Caco-2 (cell line): ENCODE data around the gene ANKRD53. TPM values are rescaled to one million over a fixed set of nuclear protein-coding genes. Genes with fewer than 3 reads are reported as not detected.

Experiments used
- BruUV-seq: library from RNA; stranded (reverse); fragments of 400-500 nt; replicated peaks from 2 replicates; lab custom pipeline; 2021; lab: Mats Ljungman, UMichigan
- CTCF ChIA-PET: fragments of 300-600 bp; sonication (Branson Sonifier 250); formaldehyde crosslinking; loops from one replicate; lab custom pipeline; 2022; ENCODE audit warnings: antibody characterized with exemption; lab: Charles Lee
- POLR2A ChIA-PET: fragments of 300-600 bp; sonication (Branson Sonifier 250); formaldehyde crosslinking; loops from one replicate; lab custom pipeline; 2022; ENCODE audit warnings: antibody characterized with exemption; lab: Charles Lee
- DNase-seq, 2 experiments: peaks; one replicate each; pipeline versions ENCODE4 v3.0.0 to v3.0.0-alpha.2; 2020 to 2022
- H3K27me3 ChIP-seq: replicated peaks from 2 replicates; pipeline ENCODE4 v1.6.0; 2011; ENCODE audit warnings: low read length; ENCODE audit not compliant: control insufficient read depth, insufficient read depth
- H3K36me3 ChIP-seq: 2 replicates; pipeline ENCODE4 v1.5.1; 2011; ENCODE audit warnings: low read length; ENCODE audit not compliant: control insufficient read depth, insufficient read depth
- H3K4me1 ChIP-seq: fragments of 250-450 bp; sonication (Bioruptor Pico); 2 replicates; pipeline ENCODE4 v1.5.1; 2020; ENCODE audit warnings: mild to moderate bottlenecking
- H3K4me3 ChIP-seq: 2 replicates; pipeline ENCODE4 v1.5.1; 2011; ENCODE audit warnings: low read depth, mild to moderate bottlenecking, control low read depth, low read length
- H3K9me3 ChIP-seq: fragments of 250-450 bp; sonication (Bioruptor Pico); 2 replicates; pipeline ENCODE4 v1.5.1; 2020; ENCODE audit warnings: mild to moderate bottlenecking, moderate library complexity
- H3K27ac Mint-ChIP-seq: one replicate; pipeline ENCODE4 v1.8.0; 2022; ENCODE audit warnings: mixed read lengths; ENCODE audit not compliant: unreplicated experiment
- H3K27me3 Mint-ChIP-seq: one replicate; pipeline ENCODE4 v1.8.0; 2022; ENCODE audit warnings: mixed read lengths; ENCODE audit not compliant: insufficient read depth, unreplicated experiment
- H3K36me3 Mint-ChIP-seq: one replicate; pipeline ENCODE4 v1.8.0; 2022; ENCODE audit warnings: mild to moderate bottlenecking, mixed read lengths; ENCODE audit not compliant: insufficient read depth, unreplicated experiment
- H3K4me1 Mint-ChIP-seq: one replicate; pipeline ENCODE4 v1.8.0; 2022; ENCODE audit warnings: low read depth, mixed read lengths; ENCODE audit not compliant: unreplicated experiment
- H3K4me3 Mint-ChIP-seq: one replicate; pipeline ENCODE4 v1.8.0; 2022; ENCODE audit warnings: mild to moderate bottlenecking, moderate library complexity, mixed read lengths; ENCODE audit not compliant: unreplicated experiment
- H3K9me3 Mint-ChIP-seq: one replicate; pipeline ENCODE4 v1.8.0; 2022; ENCODE audit warnings: mixed read lengths; ENCODE audit not compliant: unreplicated experiment
- intact Hi-C: fragments of 100-400 bp; cut with micrococcal nuclease; formaldehyde crosslinking; loops from one replicate; pipeline ENCODE4 v1.10.0; 2022; ENCODE audit not compliant: unreplicated experiment
- total RNA-seq: library from RNA; stranded (reverse); gene quantifications from 2 replicates; pipeline ENCODE4 v1.2.3, GENCODE V29; 2022
- TF ChIP-seq, protein P1 (sequence below), 2 experiments: fragments of 200-600 bp in 1 of 2; IDR thresholded peaks; 1 replicate in 1 of 2; 2 replicates in 1 of 2; pipeline versions ENCODE4 v1.5.1 to v1.8.0; 2011 to 2022; ENCODE audit warnings: antibody characterized with exemption in 1 of 2, control low read depth in 1 of 2, inconsistent platforms in 1 of 2, low read depth in 1 of 2, low read length in 1 of 2, mild to moderate bottlenecking in 1 of 2, moderate library complexity in 1 of 2; ENCODE audit not compliant: insufficient read depth in 1 of 2, severe bottlenecking in 1 of 2, unreplicated experiment in 1 of 2

The ANKRD53 gene
- total RNA-seq, 1 experiment from 2014 or later: 0.16 TPM

DNA sequence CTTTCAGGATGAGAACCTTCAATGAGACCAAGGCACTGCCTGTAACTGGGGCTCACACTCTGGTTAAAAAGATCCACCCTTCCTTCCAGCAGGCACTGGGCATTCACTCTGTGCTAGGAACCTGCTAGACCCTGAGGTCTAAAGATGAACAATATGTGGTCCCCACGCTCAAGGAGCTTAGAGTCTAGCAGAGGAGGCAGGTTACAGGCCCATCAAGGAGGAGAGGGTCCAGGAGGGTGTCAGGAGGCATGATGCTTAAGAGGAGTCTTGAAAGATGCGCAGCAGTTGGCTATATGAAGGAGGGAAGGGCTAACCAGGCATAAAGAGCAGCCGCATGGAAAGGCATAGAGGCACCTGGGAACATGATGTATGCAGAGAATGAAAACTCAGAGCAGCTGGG is 4.5 kb downstream of the ANKRD53 start:
- ChIA-PET POLR2A (no interaction called here), CTCF (interaction anchor here (0.6 kb wide), 1 partner anchor 858 kb away, joined by 3 read pairs; no protein-coding TSS in a partner anchor)
- Mint-ChIP-seq H3K9me3 (no peaks in the 10 kb centered on the region), H3K4me1 (no peaks in the 10 kb centered on the region), H3K27ac (no peak overlapping the region), H3K27me3 (no peaks in the 10 kb centered on the region), H3K36me3 (peaks cover 9% of the 10 kb centered on the region), H3K4me3 (no peak overlapping the region)
- H3K36me3 ChIP-seq: peaks cover 1% of the 10 kb centered on the region; the same call in 1 of the 2 replicates
- no peaks in the 10 kb centered on the region for H3K4me1 ChIP-seq
- no peak overlapping the region for H3K4me3 ChIP-seq
- DNase-seq: peak in 1 of 2 experiments; percentile 16
- no peaks in the 10 kb centered on the region for H3K9me3 ChIP-seq
- TF ChIP-seq, protein P1, sequence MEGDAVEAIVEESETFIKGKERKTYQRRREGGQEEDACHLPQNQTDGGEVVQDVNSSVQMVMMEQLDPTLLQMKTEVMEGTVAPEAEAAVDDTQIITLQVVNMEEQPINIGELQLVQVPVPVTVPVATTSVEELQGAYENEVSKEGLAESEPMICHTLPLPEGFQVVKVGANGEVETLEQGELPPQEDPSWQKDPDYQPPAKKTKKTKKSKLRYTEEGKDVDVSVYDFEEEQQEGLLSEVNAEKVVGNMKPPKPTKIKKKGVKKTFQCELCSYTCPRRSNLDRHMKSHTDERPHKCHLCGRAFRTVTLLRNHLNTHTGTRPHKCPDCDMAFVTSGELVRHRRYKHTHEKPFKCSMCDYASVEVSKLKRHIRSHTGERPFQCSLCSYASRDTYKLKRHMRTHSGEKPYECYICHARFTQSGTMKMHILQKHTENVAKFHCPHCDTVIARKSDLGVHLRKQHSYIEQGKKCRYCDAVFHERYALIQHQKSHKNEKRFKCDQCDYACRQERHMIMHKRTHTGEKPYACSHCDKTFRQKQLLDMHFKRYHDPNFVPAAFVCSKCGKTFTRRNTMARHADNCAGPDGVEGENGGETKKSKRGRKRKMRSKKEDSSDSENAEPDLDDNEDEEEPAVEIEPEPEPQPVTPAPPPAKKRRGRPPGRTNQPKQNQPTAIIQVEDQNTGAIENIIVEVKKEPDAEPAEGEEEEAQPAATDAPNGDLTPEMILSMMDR (IDR thresholded peaks at IDR 0.05; ENCODE audit: insufficient read depth in 1 of 2, low read depth in 1 of 2, low read length in 1 of 2, severe bottlenecking in 1 of 2, unreplicated experiment in 1 of 2): no peak
- BruUV-seq: no TSS peak
- intact Hi-C loops: no loop called here
- H3K27me3 ChIP-seq: no peaks in the 10 kb centered on the region

DNA sequence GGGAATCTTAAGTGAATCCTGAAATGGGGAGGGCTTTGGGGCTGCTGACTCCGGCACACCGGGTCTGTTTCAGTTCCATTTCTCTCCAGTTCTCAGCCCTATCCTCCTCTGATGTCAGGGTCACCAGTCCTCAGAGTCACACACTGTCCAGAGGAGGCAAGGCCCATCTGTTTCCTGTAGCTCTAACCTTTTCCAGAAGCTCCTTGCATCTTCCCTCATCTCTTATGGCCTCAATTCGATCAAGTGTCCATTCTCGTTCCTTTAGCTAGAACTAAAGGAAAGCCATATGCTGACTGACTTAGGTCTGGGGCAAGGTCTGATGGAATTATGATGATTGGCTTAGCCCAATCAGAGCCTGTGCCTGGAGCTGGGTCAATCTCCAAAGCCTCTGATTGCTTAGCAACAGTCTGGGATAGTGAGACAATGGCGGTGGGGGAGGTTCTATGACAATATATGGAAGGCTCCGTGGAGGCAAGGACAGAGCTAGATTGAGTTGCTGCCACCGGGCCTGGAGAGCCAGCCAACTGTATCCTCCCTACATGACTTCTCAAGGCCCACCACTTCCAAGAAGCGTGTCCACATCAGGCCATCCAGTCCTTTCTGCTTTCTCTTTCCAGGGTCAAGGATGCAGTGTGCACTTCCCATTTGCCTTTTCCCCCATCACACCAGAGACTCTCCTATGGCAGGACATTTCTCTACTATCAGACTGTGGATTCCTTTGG is 5.2 kb downstream of the ANKRD53 start:
- Histone ChIP-seq H3K36me3 (peaks cover 1% of the 10 kb centered on the region; the same call in 1 of the 2 replicates), H3K27me3 (no peaks in the 10 kb centered on the region), H3K9me3 (no peaks in the 10 kb centered on the region), H3K4me3 (no peak overlapping the region), H3K4me1 (no peaks in the 10 kb centered on the region)
- Mint-ChIP-seq H3K27ac (no peak overlapping the region), H3K9me3 (no peaks in the 10 kb centered on the region), H3K4me1 (no peaks in the 10 kb centered on the region), H3K4me3 (no peak overlapping the region), H3K27me3 (no peaks in the 10 kb centered on the region), H3K36me3 (peaks cover 13% of the 10 kb centered on the region)
- BruUV-seq: no TSS peak
- ChIA-PET POLR2A (no interaction called here), CTCF (interaction anchor here (0.6 kb wide), 1 partner anchor 859 kb away, joined by 3 read pairs; no protein-coding TSS in a partner anchor)
- TF ChIP-seq, protein P1 (IDR thresholded peaks at IDR 0.05; ENCODE audit: insufficient read depth in 1 of 2, low read depth in 1 of 2, low read length in 1 of 2, severe bottlenecking in 1 of 2, unreplicated experiment in 1 of 2): no peak
- DNase-seq: no peak
- intact Hi-C loops: no loop called here

GRCh38 chr2:70984228-70984575 is 5.8 kb downstream of the ANKRD53 start:
- ChIA-PET CTCF (interaction anchor here (0.6 kb wide), 1 partner anchor 680 kb away, joined by 4 read pairs; no protein-coding TSS in a partner anchor), POLR2A (no interaction called here)
- no peaks in the 10 kb centered on the region for H3K4me1 ChIP-seq
- no peaks in the 10 kb centered on the region for H3K27me3 ChIP-seq
- no peaks in the 10 kb centered on the region for H3K9me3 Mint-ChIP-seq
- intact Hi-C loops: no loop called here
- TF ChIP-seq, protein P1 (IDR thresholded peaks at IDR 0.05; ENCODE audit: insufficient read depth in 1 of 2, low read depth in 1 of 2, low read length in 1 of 2, severe bottlenecking in 1 of 2, unreplicated experiment in 1 of 2): no peak
- peaks cover 13% of the 10 kb centered on the region for H3K36me3 Mint-ChIP-seq
- BruUV-seq: no TSS peak
- H3K36me3 ChIP-seq: peaks cover 1% of the 10 kb centered on the region; the same call in 1 of the 2 replicates
- no peaks in the 10 kb centered on the region for H3K27me3 Mint-ChIP-seq
- H3K9me3 ChIP-seq: no peaks in the 10 kb centered on the region
- no peak overlapping the region for H3K4me3 ChIP-seq
- H3K4me1 Mint-ChIP-seq: no peaks in the 10 kb centered on the region
- H3K27ac Mint-ChIP-seq: no peak overlapping the region
- H3K4me3 Mint-ChIP-seq: no peak overlapping the region
- no peak for DNase-seq
